Hepatic stellate cell (primary cell): ENCODE data around the gene MAGEA12.
"Not testable (repeated sequence)": the region's sequence is repeated elsewhere in the genome, so short reads cannot be mapped to it uniquely, and the experiment has no call there.

Experiments used
- DNase-seq: peaks from one replicate; pipeline ENCODE4 v3.0.0; 2011; ENCODE audit warnings: low spot score

Gene MAGEA12

GRCh38 chrX:152766562-152766961 is 33.0 kb downstream of the MAGEA12 start:
- not testable (repeated sequence) for DNase-seq

GRCh38 chrX:152769549-152770289 is 36.2 kb downstream of the MAGEA12 start, which contains the start of gene MAGEA6:
Gene MAGEA6, minus strand, starts transcription at chrX:152769689. Its CDS starts 2,039 bp downstream, at chrX:152767650.
- not testable (repeated sequence) for DNase-seq

- DNase-seq, result not testable (repeated sequence)
Observed at GRCh38 chrX:152787062-152787461, 53.5 kb downstream of the MAGEA12 start.
